Tibial nerve (tissue), 4 donors: Measurements from ENCODE around the gene TJP1. TPM values are rescaled to one million over a fixed set of nuclear protein-coding genes. Genes with fewer than 3 reads are reported as not detected.

ENCODE experiments used
- DNase-seq, 2 donors: peaks; one replicate each; pipeline ENCODE4 v3.0.0-alpha.2; 2019; ENCODE audit warnings: low spot score in 2 of 2
- H3K27ac ChIP-seq, 4 donors: fragments of 200-600 bp; sonication (generic) in 3 of 4; one replicate each; pipeline ENCODE4 v1.5.1; 2017 to 2019; ENCODE audit warnings: mild to moderate bottlenecking in 1 of 4
- H3K27me3 ChIP-seq, 2 donors: fragments of 200-600 bp; sonication (generic) in 1 of 2; one replicate each; pipeline versions ENCODE4 v1.5.1 to v1.6.0; 2017 to 2019
- H3K36me3 ChIP-seq, 3 donors: fragments of 200-600 bp; sonication (generic); one replicate each; pipeline ENCODE4 v1.5.1; 2018 to 2019
- H3K4me1 ChIP-seq, 4 donors: fragments of 200-600 bp; sonication (generic) in 3 of 4; one replicate each; pipeline ENCODE4 v1.5.1; 2017 to 2019
- H3K4me3 ChIP-seq, 4 donors: fragments of 200-600 bp; sonication (generic) in 3 of 4; one replicate each; pipeline ENCODE4 v1.5.1; 2017 to 2019; ENCODE audit warnings: mild to moderate bottlenecking in 1 of 4, moderate library complexity in 1 of 4
- H3K9me3 ChIP-seq, 4 donors: fragments of 200-600 bp; sonication (generic) in 3 of 4; one replicate each; pipeline ENCODE4 v1.5.1; 2017 to 2019
- EP300 ChIP-seq, 2 donors: sonication (generic); formaldehyde crosslinking; IDR thresholded peaks; one replicate each; pipeline ENCODE4 v1.6.1; 2017; ENCODE audit warnings: antibody characterized with exemption in 2 of 2, mild to moderate bottlenecking in 1 of 2
- POLR2A ChIP-seq, 2 donors: fragments of 450-650 bp; IDR thresholded peaks; one replicate each; pipeline ENCODE4 v1.6.1; 2017; ENCODE audit warnings: antibody characterized with exemption in 2 of 2, mild to moderate bottlenecking in 2 of 2, moderate library complexity in 2 of 2
- WGBS, 2 donors: methylation state at CpG; one replicate each; pipeline ENCODE4 v1.1.5; 2018; 5-methylcytosine and 5-hydroxymethylcytosine counted together
- total RNA-seq, 4 donors: library from RNA; depleted of rRNA; stranded (reverse); fragments of >200 nt; gene quantifications; one replicate each; pipeline ENCODE4 v1.1.0, GENCODE V29; 2016
- TF ChIP-seq, protein P1 (sequence below), 5 experiments: fragments of 200-600 bp in 3 of 5; fragments of 450-650 bp in 2 of 5; sonication (generic) in 3 of 5; IDR thresholded peaks; one replicate each; pipeline ENCODE4 v1.5.1; 2016 to 2019; ENCODE audit warnings: antibody characterized with exemption in 5 of 5, mild to moderate bottlenecking in 3 of 5, moderate library complexity in 2 of 5

TJP1 gene
- total RNA-seq, 4 donors from 2014 or later, result 163 to 416 (median 403) TPM

DNA sequence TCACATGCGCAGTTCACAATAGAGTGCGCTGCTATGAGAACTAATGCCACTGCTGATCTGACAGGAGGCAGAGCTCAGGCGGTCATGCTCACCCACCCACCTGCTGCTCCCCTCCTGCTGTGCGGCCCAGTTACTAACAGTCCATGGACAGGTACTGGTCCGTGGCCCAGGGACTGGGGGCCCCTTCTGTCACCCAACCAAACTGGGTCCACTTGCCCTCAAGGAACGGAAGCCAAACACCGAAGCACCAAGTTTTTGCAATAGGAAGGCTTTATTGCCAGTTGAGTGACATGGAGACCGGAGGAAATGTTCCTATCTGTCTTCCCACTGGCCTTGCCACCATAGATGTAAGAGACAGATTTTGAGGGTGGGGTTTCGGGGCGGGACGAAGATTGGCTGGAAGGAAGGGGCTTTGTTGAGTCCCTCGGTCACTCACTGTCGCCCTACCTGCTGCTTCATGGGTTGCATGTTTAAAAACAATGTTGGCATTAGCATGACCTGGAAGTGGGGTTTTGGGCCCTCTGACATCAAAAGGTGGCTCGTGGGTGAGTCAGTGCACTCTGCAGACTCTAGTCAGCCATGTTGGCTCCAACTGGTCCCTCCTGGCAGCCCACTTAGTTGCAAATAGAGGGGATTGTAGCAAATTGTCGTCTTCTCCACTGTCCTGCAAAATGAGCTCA lies 141.0 kb downstream of the TJP1 start:
- Histone ChIP-seq H3K27me3 (no peaks in the 10 kb centered on the region), H3K4me1 (peaks cover 0 to 4% (median 0%) of the 10 kb centered on the region in 4 donors), H3K9me3 (no peaks in the 10 kb centered on the region), H3K36me3 (no peaks in the 10 kb centered on the region), H3K27ac (no peak overlapping the region), H3K4me3 (no peak overlapping the region)
- TF ChIP-seq POLR2A (IDR thresholded peaks at IDR 0.05) (no peak), EP300 (IDR thresholded peaks at IDR 0.05) (no peak)
- TF ChIP-seq, protein P1, sequence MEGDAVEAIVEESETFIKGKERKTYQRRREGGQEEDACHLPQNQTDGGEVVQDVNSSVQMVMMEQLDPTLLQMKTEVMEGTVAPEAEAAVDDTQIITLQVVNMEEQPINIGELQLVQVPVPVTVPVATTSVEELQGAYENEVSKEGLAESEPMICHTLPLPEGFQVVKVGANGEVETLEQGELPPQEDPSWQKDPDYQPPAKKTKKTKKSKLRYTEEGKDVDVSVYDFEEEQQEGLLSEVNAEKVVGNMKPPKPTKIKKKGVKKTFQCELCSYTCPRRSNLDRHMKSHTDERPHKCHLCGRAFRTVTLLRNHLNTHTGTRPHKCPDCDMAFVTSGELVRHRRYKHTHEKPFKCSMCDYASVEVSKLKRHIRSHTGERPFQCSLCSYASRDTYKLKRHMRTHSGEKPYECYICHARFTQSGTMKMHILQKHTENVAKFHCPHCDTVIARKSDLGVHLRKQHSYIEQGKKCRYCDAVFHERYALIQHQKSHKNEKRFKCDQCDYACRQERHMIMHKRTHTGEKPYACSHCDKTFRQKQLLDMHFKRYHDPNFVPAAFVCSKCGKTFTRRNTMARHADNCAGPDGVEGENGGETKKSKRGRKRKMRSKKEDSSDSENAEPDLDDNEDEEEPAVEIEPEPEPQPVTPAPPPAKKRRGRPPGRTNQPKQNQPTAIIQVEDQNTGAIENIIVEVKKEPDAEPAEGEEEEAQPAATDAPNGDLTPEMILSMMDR (IDR thresholded peaks at IDR 0.05), result no peak
- no peak for DNase-seq
- WGBS, 2 donors, result 93% methylated on average over 15 of the region's 15 CpGs

DNA sequence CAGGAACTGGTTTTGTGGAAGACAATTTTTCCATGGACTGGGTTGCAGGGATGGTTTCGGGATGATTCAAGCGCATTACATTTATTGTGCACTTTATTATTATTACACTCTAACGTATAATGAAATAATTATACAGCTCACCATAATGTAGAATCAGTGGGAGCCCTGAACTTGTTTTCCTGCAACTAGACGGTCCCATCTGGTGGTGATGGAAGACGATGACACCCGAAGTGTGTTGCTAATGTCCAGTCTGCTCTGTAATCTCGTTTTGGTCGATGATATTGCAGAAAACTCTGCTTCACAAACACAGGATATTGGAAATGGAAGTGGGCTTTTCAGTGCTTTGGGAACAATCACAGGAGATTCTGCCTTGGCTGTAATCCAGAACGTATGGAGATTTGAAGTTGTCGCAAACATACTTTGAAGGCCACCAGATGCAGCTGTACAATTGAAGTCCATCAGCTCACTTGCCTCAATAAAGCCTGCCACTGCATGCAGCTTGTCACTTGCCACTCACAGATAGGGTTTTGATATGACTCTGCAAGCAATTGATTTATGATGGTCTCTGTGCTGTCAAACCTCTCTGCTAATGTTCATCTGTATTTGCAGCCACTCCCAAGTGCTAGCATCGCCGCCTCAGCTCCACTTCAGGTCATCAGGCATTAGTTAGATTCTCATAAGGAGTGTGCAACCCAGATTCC lies 141.7 kb downstream of the TJP1 start:
- H3K4me3 ChIP-seq, result no peak overlapping the region
- peaks cover 0 to 7% (median 0%) of the 10 kb centered on the region in 4 donors for H3K4me1 ChIP-seq
- no peaks in the 10 kb centered on the region for H3K9me3 ChIP-seq
- peaks cover 0 to 3% of the 10 kb centered on the region in 2 donors for H3K27me3 ChIP-seq
- H3K27ac ChIP-seq, result no peak overlapping the region
- TF ChIP-seq POLR2A (IDR thresholded peaks at IDR 0.05) (no peak), EP300 (IDR thresholded peaks at IDR 0.05) (no peak)
- TF ChIP-seq, protein P1 (IDR thresholded peaks at IDR 0.05), result no peak
- no peaks in the 10 kb centered on the region for H3K36me3 ChIP-seq
- DNase-seq, result no peak
- WGBS, 2 donors, result 66 to 69% methylated on average over 12 of the region's 12 CpGs

GRCh38 chr15:29678504-29679034 lies 143.7 kb downstream of the TJP1 start:
- DNase-seq, result no peak
- Histone ChIP-seq H3K4me3 (no peak overlapping the region), H3K9me3 (no peaks in the 10 kb centered on the region), H3K27ac (no peak overlapping the region), H3K27me3 (peaks cover 0 to 13% of the 10 kb centered on the region in 2 donors), H3K4me1 (peaks cover 0 to 21% (median 3%) of the 10 kb centered on the region in 4 donors), H3K36me3 (no peaks in the 10 kb centered on the region)
- TF ChIP-seq, protein P1 (IDR thresholded peaks at IDR 0.05), result no peak
- TF ChIP-seq POLR2A (IDR thresholded peaks at IDR 0.05) (no peak), EP300 (IDR thresholded peaks at IDR 0.05) (no peak)
- WGBS, 2 donors, result 78 to 83% methylated on average over 4 of the region's 4 CpGs

GRCh38 chr15:29677871-29678461 lies 144.3 kb downstream of the TJP1 start:
- Histone ChIP-seq H3K4me3 (no peak overlapping the region), H3K27me3 (peaks cover 0 to 13% of the 10 kb centered on the region in 2 donors), H3K4me1 (peaks cover 0 to 21% (median 3%) of the 10 kb centered on the region in 4 donors), H3K9me3 (no peaks in the 10 kb centered on the region), H3K36me3 (no peaks in the 10 kb centered on the region), H3K27ac (no peak overlapping the region)
- 78 to 86% methylated on average over 10 of the region's 10 CpGs for WGBS, 2 donors
- DNase-seq, result no peak
- TF ChIP-seq POLR2A (IDR thresholded peaks at IDR 0.05) (no peak), EP300 (IDR thresholded peaks at IDR 0.05) (no peak)
- TF ChIP-seq, protein P1 (IDR thresholded peaks at IDR 0.05), result no peak
